ENCODE data around the gene SMIM43. TPM values are rescaled to one million over a fixed set of nuclear protein-coding genes. Genes with fewer than 3 reads are reported as not detected.

The SMIM43 gene
- total and polyA plus RNA-seq, 2 of the 8 experiments (the other 6 are each of a cell fraction or from before 2014, with no cell fraction given), result 0.50 to 0.94 TPM

- no peak overlapping the region for H2BK12ac ChIP-seq (ENCODE audit: low read depth, low read length)
- H3K4me3 ChIP-seq (ENCODE audit: extremely low read depth in 1 of 4, insufficient read depth in 2 of 4, low read depth in 3 of 4, low read length in 4 of 4), result no peak overlapping the region
- no peaks in the 10 kb centered on the region for H3K79me1 ChIP-seq (ENCODE audit: low read depth, low read length)
- H2BK120ac ChIP-seq (replicated peaks; ENCODE audit: low read depth, low read length), result no peak overlapping the region
- H2AFZ ChIP-seq (ENCODE audit: low read length), result no peak overlapping the region
- no peak overlapping the region for H2AK5ac ChIP-seq (ENCODE audit: low read depth, low read length)
- no peak overlapping the region for H3K4me2 ChIP-seq (ENCODE audit: insufficient read depth in 1 of 2, low read depth in 2 of 2, low read length in 2 of 2)
- no peaks in the 10 kb centered on the region for H4K20me1 ChIP-seq (replicated peaks in 1 of 2; ENCODE audit: control insufficient read depth in 1 of 2, insufficient read depth in 2 of 2, low read length in 2 of 2)
- H3K23me2 ChIP-seq (ENCODE audit: low read depth, low read length), result no peaks in the 10 kb centered on the region
- ChIA-PET CTCF (ENCODE audit: partially characterized antibody) (interaction anchor here (0.6 to 1.1 kb wide), 3 partner anchors 8 to 17 kb away, joined by 3 to 4 read pairs (median 3); no protein-coding TSS in a partner anchor), POLR2A (ENCODE audit: partially characterized antibody) (no interaction called here)
- WGBS, 2 experiments (ENCODE audit: extremely low coverage in 1 of 2, insufficient coverage in 1 of 2, insufficient read length in 1 of 2, insufficient replicate concordance in 2 of 2, low coverage in 1 of 2, low lambda C conversion rate in 2 of 2, missing lambda C conversion rate in 1 of 2), result 79% methylated on average over 1 of the region's 1 CpG; no CpG with 5 or more reads in 1 of the 2 experiments
- TF ChIP-seq TEAD4 (IDR thresholded peaks at IDR 0.05; ENCODE audit: low read depth, low read length) (0 out of 2 replicates have a peak, but pooled peaks have one; percentile 3), CEBPB (IDR thresholded peaks at IDR 0.05; ENCODE audit: low read depth, low read length) (no peak)
- no peak overlapping the region for H3K14ac ChIP-seq (ENCODE audit: insufficient read length)
- no peak overlapping the region for H2BK20ac ChIP-seq (ENCODE audit: low read length)
- no peak overlapping the region for H2BK15ac ChIP-seq (ENCODE audit: low read length)
- no peak overlapping the region for H3K4ac ChIP-seq (replicated peaks; ENCODE audit: insufficient read length, low read depth, low read length)
- H3K27me3 ChIP-seq (replicated peaks in 1 of 4; ENCODE audit: control insufficient read depth in 3 of 4, extremely low read depth in 1 of 4, insufficient read depth in 3 of 4, low read length in 3 of 4), result no peaks in the 10 kb centered on the region
- DNase-seq (ENCODE audit: low read depth in 1 of 2, low spot score in 2 of 2), result no peak
- H3K36me3 ChIP-seq (ENCODE audit: control insufficient read depth in 2 of 4, insufficient read depth in 4 of 4, low read length in 3 of 4), result no peaks in the 10 kb centered on the region
- H4K91ac ChIP-seq (replicated peaks; ENCODE audit: insufficient read length, low read length), result no peak overlapping the region
- H4K5ac ChIP-seq (ENCODE audit: insufficient read length, low read depth, low read length), result no peak overlapping the region
- H2BK5ac ChIP-seq (ENCODE audit: low read depth, low read length), result no peak overlapping the region
- FAIRE-seq, result peak; percentile 19
- no peak overlapping the region for H3K56ac ChIP-seq (replicated peaks; ENCODE audit: insufficient read length, low read depth, low read length)
- H3K9me3 ChIP-seq (ENCODE audit: insufficient read depth in 2 of 2, low read depth in 1 of 2, low read length in 1 of 2), result no peaks in the 10 kb centered on the region; a peak in 1 of 4 replicates
- H3K9ac ChIP-seq (replicated peaks in 1 of 4; ENCODE audit: extremely low read depth in 1 of 4, low read depth in 3 of 4, low read length in 3 of 4), result no peak overlapping the region
- H4K8ac ChIP-seq (ENCODE audit: extremely low read depth, insufficient read depth, low read length), result no peak overlapping the region
- no peak overlapping the region for H3K27ac ChIP-seq (ENCODE audit: low read depth, low read length)
- H3K23ac ChIP-seq (ENCODE audit: insufficient read length), result no peak overlapping the region
- no peaks in the 10 kb centered on the region for H3K4me1 ChIP-seq (replicated peaks in 1 of 4; ENCODE audit: control insufficient read depth in 3 of 4, insufficient read depth in 4 of 4, low read length in 3 of 4)
- H3K79me2 ChIP-seq (ENCODE audit: control insufficient read depth in 1 of 2, insufficient read depth in 2 of 2, low read length in 2 of 2), result no peaks in the 10 kb centered on the region
- no peak overlapping the region for H3K18ac ChIP-seq (ENCODE audit: extremely low read depth, low read length)
Measured at GRCh38 chr4:121720109-121720508, 44.9 kb downstream of the SMIM43 start.

All from H1 (cell line).